GM19240 (cell line): ENCODE measurements around the gene ETS1.

Experiments
- DNase-seq: peaks from one replicate; pipeline ENCODE4 v3.0.0; 2011; ENCODE audit warnings: low spot score; ENCODE audit not compliant: insufficient read length

The ETS1 gene

DNA sequence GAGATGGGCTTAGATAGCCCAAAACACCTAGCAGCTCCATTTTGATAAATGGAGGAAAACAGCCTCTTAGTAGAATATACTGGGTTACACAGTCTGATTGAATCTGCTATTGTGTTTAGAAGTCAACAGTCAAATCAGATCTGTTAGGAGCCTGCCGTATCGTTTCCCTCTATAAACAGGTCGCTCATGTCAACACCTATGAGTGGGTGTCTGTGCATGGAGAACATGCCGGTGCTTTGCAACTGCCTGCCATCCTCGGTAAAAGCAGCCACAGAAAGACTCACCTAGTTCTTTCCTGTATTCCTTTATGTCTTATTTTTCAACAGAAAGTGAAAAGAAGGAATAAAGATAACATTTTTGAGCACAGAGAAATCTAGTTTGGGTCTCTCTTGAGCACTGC lies 99.4 kb downstream of the ETS1 start:
- no peak for DNase-seq

DNA sequence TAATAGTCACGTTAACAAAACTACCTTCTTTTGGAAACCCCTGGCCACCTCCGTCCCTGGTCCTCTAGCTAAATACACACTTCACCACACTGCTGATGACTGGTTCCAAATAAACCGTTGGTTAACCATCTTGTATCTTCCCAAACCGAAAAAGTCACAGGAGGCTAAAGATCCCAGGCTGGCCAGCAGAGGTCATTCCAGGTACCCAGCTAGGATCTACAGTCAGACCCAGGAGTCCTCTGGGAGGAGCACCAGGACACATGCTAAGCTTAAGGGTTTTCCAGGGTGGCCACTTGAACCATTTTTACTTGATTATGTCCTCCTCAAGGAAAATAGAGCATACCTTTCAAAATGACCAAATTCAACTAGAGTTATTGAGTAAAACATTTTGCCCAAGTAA lies 103.2 kb downstream of the ETS1 start:
- DNase-seq = no peak

DNA sequence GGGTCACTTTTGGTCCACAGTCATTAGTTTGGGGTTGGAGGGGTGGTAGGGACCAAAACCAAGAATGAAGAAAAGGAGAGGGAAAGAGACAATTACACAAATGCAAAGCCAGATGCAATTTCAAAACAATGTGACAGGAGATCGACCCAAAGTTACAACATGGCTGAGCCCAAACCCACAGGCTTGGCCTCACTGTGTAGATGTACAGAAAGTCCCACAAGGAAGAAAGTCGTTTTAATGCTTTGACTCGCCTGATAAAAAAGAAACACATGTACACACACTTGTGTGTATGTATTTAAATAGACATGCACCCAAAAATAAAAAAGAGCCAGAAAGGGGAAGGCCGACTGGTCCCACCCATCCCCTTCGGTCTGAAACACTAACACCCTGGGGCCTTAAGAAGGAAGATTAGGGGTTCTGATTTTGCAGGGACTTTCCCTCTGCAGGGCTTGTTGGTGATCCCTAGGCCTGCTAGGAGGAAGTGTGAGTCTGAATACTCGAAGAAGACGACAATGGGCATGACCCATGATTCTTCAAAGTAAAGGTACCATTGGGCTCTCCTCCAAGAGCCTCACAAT lies 104.1 kb downstream of the ETS1 start:
- no peak for DNase-seq

- DNase-seq = no peak
Measured at GRCh38 chr11:128482512-128483191, 104.7 kb downstream of the ETS1 start.

GRCh38 chr11:128482092-128482491 lies 105.3 kb downstream of the ETS1 start:
- DNase-seq = no peak

DNA sequence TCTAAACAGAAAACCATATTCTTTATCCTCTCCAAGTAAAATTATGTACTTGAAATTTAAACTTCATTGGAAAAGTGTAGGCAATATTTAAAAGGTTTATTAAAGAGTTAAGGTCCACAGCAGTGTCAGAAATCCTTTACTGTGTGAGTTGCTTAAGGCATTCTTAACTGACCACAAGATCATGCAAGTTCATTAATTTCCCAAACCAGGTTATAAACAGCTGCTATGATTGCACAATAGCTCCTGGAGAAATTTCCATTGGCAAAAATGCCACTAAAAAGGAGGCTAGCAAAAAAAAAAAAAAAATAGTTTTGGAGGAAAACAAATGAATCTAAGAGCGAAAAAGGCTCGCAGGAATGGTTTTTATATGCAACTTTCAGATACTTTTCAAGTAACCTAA lies 106.2 kb downstream of the ETS1 start:
- DNase-seq = no peak

DNA sequence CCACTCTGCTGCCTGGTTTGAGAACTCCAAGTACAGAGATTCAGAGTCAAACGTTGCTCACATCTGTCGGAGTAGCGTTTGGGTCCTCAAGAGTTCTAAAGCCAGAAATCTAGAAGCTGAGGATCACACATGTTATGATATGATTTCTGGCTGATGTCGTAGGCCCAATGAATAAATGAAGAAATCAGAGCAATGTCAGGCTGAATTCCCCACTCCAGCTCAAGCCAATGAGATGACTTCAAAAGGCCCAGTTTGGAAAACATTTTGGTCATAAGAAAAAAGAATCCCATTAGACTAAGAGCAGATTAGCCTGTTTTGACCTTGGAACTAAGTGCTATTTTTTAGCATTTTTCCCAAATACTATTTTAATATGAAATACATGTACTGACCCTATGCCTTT lies 106.7 kb downstream of the ETS1 start:
- DNase-seq = no peak

- DNase-seq = no peak
Measured at GRCh38 chr11:128480066-128480465, 107.3 kb downstream of the ETS1 start.

- no peak for DNase-seq
Measured at GRCh38 chr11:128479144-128479543, 108.2 kb downstream of the ETS1 start.

GRCh38 chr11:128478305-128478704 lies 109.1 kb downstream of the ETS1 start:
- no peak for DNase-seq

DNA sequence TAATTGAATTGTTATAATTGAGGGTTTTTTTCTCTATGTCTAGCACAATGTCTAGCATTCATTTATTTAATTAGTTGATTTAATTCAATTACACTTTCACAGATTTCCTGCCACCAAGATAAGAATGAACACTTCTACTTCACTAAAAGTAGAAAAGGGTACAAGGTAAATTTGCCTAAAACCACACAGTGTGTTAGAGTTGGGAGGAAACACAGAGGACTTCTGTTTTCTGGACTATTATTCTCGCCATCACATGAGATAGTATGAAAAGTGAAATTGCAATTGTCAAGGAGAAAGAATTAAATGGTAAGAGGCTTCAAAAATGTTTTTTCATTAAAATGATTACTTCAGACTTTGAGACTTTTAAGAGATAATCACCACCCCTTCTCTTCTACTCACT lies 109.5 kb downstream of the ETS1 start:
- DNase-seq = no peak

DNA sequence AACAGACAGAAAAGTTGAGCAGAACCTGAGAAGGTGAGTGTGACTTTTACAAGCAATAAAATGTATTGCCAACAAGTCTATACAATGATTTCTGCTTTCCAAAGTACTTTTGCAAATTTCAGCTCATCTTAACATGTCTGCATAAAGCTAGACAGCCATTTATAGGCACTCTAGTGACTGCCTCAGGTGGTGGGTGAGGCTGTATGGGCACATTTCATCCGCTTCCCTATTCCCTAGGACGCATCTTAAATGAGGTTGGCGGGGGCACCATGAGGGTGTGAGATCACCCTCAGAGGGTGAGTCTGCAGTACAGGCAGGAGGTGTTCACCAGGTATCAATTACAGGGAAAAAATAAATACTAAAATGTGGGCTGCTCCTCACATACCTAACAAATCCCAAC lies 110.1 kb downstream of the ETS1 start:
- DNase-seq = no peak

GRCh38 chr11:128476729-128477128 lies 110.6 kb downstream of the ETS1 start:
- DNase-seq = no peak

DNA sequence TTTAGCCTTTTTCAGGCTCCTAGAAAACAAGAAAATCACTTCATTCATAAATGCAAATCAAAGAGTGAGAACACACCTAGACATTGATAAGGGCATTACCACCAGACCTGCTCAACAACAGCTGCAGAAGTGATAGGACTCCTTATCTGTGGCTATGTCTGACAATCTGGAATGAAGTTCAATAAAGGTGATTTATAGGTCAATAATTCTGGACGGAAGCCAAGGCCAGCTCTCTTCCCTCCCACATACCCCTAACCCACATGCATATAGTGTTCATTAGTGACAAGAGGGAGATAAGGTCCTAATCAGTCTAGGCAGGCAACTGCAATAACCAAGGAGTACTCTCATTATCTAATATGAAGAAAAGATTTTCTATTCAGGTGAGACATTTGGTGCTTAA lies 111.3 kb downstream of the ETS1 start:
- DNase-seq = no peak

- no peak for DNase-seq
Measured at GRCh38 chr11:128474036-128474874, 113.1 kb downstream of the ETS1 start.

GRCh38 chr11:128473636-128474035 lies 113.7 kb downstream of the ETS1 start:
- DNase-seq = no peak

DNA sequence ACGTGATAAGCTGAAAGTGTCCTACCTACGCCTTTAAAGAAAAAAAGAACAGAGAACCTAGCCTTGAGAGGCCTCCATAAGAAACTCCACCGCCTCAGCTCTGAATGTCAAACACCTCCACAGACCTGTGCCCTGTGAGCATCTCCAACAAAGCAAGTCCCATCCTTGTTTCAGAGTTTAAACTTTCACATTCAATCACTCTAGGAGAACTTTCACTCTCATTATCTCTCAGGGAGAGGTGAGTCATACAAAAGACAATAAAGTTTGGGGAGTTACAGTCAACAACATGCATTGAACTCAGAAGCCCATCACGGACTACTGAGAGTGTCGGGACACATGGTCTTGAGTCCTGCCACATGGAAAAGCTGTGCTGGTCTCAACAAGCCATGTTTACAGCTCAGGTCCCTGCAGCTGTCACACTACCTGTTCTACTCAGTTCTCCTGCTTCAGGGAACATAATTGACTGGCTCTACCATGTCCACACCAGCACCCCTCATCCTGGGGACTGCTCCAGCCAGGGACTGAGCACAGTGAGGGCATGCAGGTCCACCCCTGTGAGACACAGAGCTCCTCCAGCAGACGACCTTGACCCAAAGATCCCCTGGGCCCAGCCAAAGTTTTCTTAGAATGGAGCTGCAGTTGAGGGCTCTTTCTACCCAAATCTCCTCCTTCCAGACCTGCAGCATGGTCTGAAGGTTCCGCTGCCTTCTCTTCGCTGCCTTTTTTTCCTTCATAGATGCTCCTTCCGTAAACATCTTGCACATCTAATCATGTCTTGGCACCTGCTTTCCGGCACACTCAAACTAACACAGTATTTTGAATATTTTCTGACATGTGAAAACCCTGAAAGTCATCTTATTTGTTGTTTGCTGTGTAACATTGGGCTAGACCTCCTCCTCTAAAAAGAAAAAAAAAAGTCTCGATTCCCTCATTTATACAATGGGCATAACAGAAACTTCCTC lies 114.9 kb downstream of the ETS1 start:
- peak; percentile 41 for DNase-seq

DNA sequence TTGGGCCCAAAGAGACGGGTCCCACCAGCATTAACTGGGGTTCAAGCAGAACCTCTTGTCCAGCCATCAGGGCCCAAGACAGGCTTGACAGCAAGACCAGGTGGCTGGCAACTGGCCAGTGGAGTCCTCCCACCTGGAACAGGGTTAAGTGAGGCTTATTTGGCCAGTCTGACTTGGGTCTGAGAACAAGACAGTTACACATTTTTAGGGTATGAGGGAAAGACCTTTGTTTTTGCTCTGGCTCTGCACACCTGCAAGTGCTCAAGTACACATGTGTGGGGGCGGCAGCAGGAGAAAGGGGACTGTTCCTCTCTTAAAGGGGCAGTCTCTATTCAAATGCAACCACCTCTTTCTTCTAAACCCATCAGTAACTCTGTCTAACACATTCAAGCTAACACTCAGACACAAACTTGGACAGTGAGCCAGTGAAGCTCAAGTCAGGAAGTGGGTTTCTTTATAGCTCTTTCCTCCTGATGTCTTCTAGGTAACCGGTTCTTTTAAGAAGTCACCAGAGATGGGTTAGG lies 116.2 kb downstream of the ETS1 start:
- peak; percentile 58 for DNase-seq

GRCh38 chr11:128470081-128470480 lies 117.3 kb downstream of the ETS1 start:
- no peak for DNase-seq

- DNase-seq = no peak
Measured at GRCh38 chr11:128469220-128469619, 118.1 kb downstream of the ETS1 start.

DNA sequence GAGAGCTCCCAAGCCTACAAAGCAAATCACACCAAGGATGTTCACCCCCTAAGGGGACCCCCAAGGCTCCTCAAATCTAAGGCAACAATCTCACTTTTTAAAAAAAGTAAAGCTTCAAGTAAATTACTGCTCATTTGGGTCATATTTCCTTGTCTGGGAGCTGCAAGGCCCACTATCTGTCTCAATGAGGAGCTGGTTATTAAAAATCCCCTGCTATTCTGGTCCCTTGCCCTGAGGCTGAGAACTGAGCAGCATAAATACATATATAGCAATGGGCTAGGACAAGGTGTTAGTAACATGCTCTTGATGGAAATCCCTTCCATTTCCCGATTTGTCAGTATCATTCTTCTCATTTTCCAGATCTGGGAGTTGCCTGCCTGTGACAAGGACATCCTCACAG lies 119.2 kb downstream of the ETS1 start:
- no peak for DNase-seq
